HepG2 (cell line): ENCODE data around the gene LGALS7B. TPM values are rescaled to one million over a fixed set of nuclear protein-coding genes. Genes with fewer than 3 reads are reported as not detected.

Source experiments
- ATAC-seq: fragments of 200-7000 bp; cut with Tn5 transposase; 3 replicates; pipeline ENCODE4 v1.9.1; 2020; ENCODE audit warnings: mild to moderate bottlenecking, moderate library complexity
- BruUV-seq: library from RNA; stranded (reverse); fragments of 400-500 nt; replicated peaks from 2 replicates; lab custom pipeline; 2021; lab: Mats Ljungman, UMichigan
- CTCF ChIA-PET: fragments of 300-600 bp; formaldehyde crosslinking; extraction: SDS; loops from one replicate; lab custom pipeline; 2021; ENCODE audit warnings: low total read pairs, inconsistent platforms, low intra/inter-chr PET ratio; lab: Yijun Ruan, JAX
- POLR2A ChIA-PET: fragments of 350-600 bp; sonication (Branson Sonifier 250); formaldehyde crosslinking; loops from one replicate; lab custom pipeline; 2020; ENCODE audit warnings: antibody characterized with exemption, inconsistent platforms; lab: Yijun Ruan, JAX
- DNase-seq: peaks from one replicate; pipeline ENCODE4 v3.0.0-alpha.2; 2015; ENCODE audit warnings: low spot score
- FAIRE-seq: peaks from 3 replicates; lab custom pipeline; 2011; peaks lifted over from hg19 to GRCh38; lab: Jason Lieb, UNC
- H2AFZ ChIP-seq: one replicate; pipeline ENCODE4 v1.6.1; 2011; ENCODE audit warnings: low read length, inconsistent platforms
- H3K27ac ChIP-seq: fragments of 300-600 bp; 3 replicates; pipeline ENCODE4 v1.8.0; 2011; ENCODE audit warnings: mixed run types, mild to moderate bottlenecking, mixed read lengths, low read length, inconsistent platforms; ENCODE audit not compliant: insufficient read depth; ENCODE audit errors: extremely low read length
- H3K27me3 ChIP-seq, 2 experiments: fragments of 200-600 bp in 1 of 2; 2 replicates in 1 of 2; 3 replicates in 1 of 2; pipeline versions ENCODE4 v1.6.0 to v1.8.0; 2011; ENCODE audit warnings: low read length in 2 of 2, mild to moderate bottlenecking in 2 of 2, moderate library complexity in 2 of 2, inconsistent platforms in 1 of 2; ENCODE audit not compliant: insufficient read depth in 2 of 2, control insufficient read depth in 1 of 2
- H3K36me3 ChIP-seq, 2 experiments: fragments of 200-600 bp in 1 of 2; replicated peaks in 1 of 2; 2 replicates in 1 of 2; 3 replicates in 1 of 2; pipeline versions ENCODE4 v1.5.1 to v1.8.0; 2011; ENCODE audit warnings: low read length in 2 of 2, inconsistent platforms in 1 of 2; ENCODE audit not compliant: insufficient read depth in 2 of 2, control insufficient read depth in 1 of 2
- H3K4me1 ChIP-seq: 2 replicates; pipeline ENCODE4 v1.5.1; 2012; ENCODE audit warnings: low read length, inconsistent platforms; ENCODE audit not compliant: insufficient read depth
- H3K4me2 ChIP-seq: 2 replicates; pipeline ENCODE4 v1.6.0; 2011; ENCODE audit warnings: low read depth, low read length, inconsistent platforms
- H3K4me3 ChIP-seq, 3 experiments: fragments of 200-600 bp in 1 of 3; sonication (generic), shearing (Covaris generic) in 1 of 3; replicated peaks in 1 of 3; 2 replicates each; pipeline ENCODE4 v1.5.1; 2011 to 2016; ENCODE audit warnings: low read length in 3 of 3, inconsistent platforms in 2 of 3, low read depth in 2 of 3, mild to moderate bottlenecking in 2 of 3, control low read depth in 1 of 3, mixed read lengths in 1 of 3; ENCODE audit not compliant: insufficient read depth in 1 of 3
- H3K79me2 ChIP-seq: one replicate; pipeline ENCODE4 v1.6.1; 2011; ENCODE audit warnings: low read length, inconsistent platforms; ENCODE audit not compliant: insufficient read depth
- H3K9ac ChIP-seq: 2 replicates; pipeline ENCODE4 v1.6.0; 2011; ENCODE audit warnings: mild to moderate bottlenecking, low read depth, low read length, inconsistent platforms; ENCODE audit not compliant: insufficient read depth
- H3K9me3 ChIP-seq: 2 replicates; pipeline ENCODE4 v1.5.1; 2012; ENCODE audit warnings: mild to moderate bottlenecking, low read length
- H4K20me1 ChIP-seq: 2 replicates; pipeline ENCODE4 v1.6.0; 2011; ENCODE audit warnings: inconsistent platforms, mild to moderate bottlenecking, low read length, moderate library complexity; ENCODE audit not compliant: insufficient read depth
- BCL6 ChIP-seq: IDR thresholded peaks from 2 replicates; pipeline ENCODE4 v1.6.1; 2016; ENCODE audit warnings: missing genetic modification reagents, missing compliant biosample characterization
- ERF ChIP-seq: IDR thresholded peaks from 2 replicates; pipeline ENCODE4 v1.6.1; 2018; ENCODE audit warnings: missing biosample characterization, missing genetic modification reagents
- FOXK1 ChIP-seq: sonication (generic); formaldehyde crosslinking; IDR thresholded peaks from 2 replicates; pipeline ENCODE4 v1.4.0; 2020; ENCODE audit warnings: low read depth, missing genetic modification reagents, borderline replicate concordance
- HNF4G ChIP-seq, 2 experiments: sonication (generic) in 1 of 2; formaldehyde crosslinking in 1 of 2; IDR thresholded peaks; 2 replicates each; pipeline versions ENCODE4 v1.4.0 to v1.6.1; 2011 to 2020; ENCODE audit warnings: borderline replicate concordance in 2 of 2, low read depth in 2 of 2, mild to moderate bottlenecking in 2 of 2, low read length in 1 of 2, missing genetic modification reagents in 1 of 2, moderate library complexity in 1 of 2
- IRX3 ChIP-seq: sonication (generic); formaldehyde crosslinking; IDR thresholded peaks from 2 replicates; pipeline ENCODE4 v1.8.1; 2023; ENCODE audit warnings: mild to moderate bottlenecking, low read depth, missing genetic modification reagents, borderline replicate concordance
- MAZ ChIP-seq, 2 experiments: sonication (generic) in 1 of 2; formaldehyde crosslinking in 1 of 2; IDR thresholded peaks; 2 replicates each; pipeline versions ENCODE4 v1.5.0 to v1.6.1; 2012 to 2020; ENCODE audit warnings: low read depth in 2 of 2, mild to moderate bottlenecking in 2 of 2, borderline replicate concordance in 1 of 2, improper control_type of control experiment in 1 of 2, low read length in 1 of 2, missing genetic modification reagents in 1 of 2, moderate library complexity in 1 of 2
- MYC ChIP-seq: sonication (generic); formaldehyde crosslinking; IDR thresholded peaks from 2 replicates; pipeline ENCODE4 v1.9.0; 2021; ENCODE audit warnings: missing genetic modification reagents, borderline replicate concordance
- NFE2 ChIP-seq: sonication (generic); formaldehyde crosslinking; IDR thresholded peaks from 2 replicates; pipeline ENCODE4 v1.4.0; 2020; ENCODE audit warnings: missing genetic modification reagents
- NFYC ChIP-seq: IDR thresholded peaks from 2 replicates; pipeline ENCODE4 v1.6.1; 2016; ENCODE audit warnings: missing genetic modification reagents, missing compliant biosample characterization
- ZNF20 ChIP-seq: sonication (generic); formaldehyde crosslinking; IDR thresholded peaks from 2 replicates; pipeline ENCODE4 v1.4.0; 2020; ENCODE audit warnings: mild to moderate bottlenecking, moderate library complexity, missing genetic modification reagents
- ZNF24 ChIP-seq: fragments of 450-650 bp; IDR thresholded peaks from 2 replicates; pipeline ENCODE4 v1.6.1; 2017; ENCODE audit warnings: antibody characterized with exemption, mild to moderate bottlenecking
- ZNF260 ChIP-seq: sonication (generic); formaldehyde crosslinking; IDR thresholded peaks from 2 replicates; pipeline ENCODE4 v1.4.0; 2020; ENCODE audit warnings: missing genetic modification reagents, low read depth, mild to moderate bottlenecking, borderline replicate concordance
- ZNF329 ChIP-seq: sonication (generic); formaldehyde crosslinking; IDR thresholded peaks from 2 replicates; pipeline ENCODE4 v1.9.0; 2021; ENCODE audit warnings: low read depth, mild to moderate bottlenecking, missing genetic modification reagents
- ZNF530 ChIP-seq: sonication (generic); formaldehyde crosslinking; IDR thresholded peaks from 2 replicates; pipeline ENCODE4 v1.5.0; 2020; ENCODE audit warnings: low read depth, mild to moderate bottlenecking, missing genetic modification reagents
- ZNF75D ChIP-seq: sonication (generic); formaldehyde crosslinking; IDR thresholded peaks from 2 replicates; pipeline ENCODE4 v1.8.1; 2023; ENCODE audit warnings: missing genetic modification reagents, mild to moderate bottlenecking, borderline replicate concordance
- ZNF766 ChIP-seq: sonication (generic); formaldehyde crosslinking; IDR thresholded peaks from 2 replicates; pipeline ENCODE4 v1.5.0; 2020; ENCODE audit warnings: missing genetic modification reagents, borderline replicate concordance
- WGBS: methylation state at CpG from one replicate; pipeline ENCODE4 v1.1.6; 2017; ENCODE audit warnings: low lambda C conversion rate; 5-methylcytosine and 5-hydroxymethylcytosine counted together
- in situ Hi-C: cut with HindIII; loops from 2 replicates; pipeline ENCODE4 v1.10.0; 2017; ENCODE audit warnings: low pct_unique_long_range_greater_than_20kb; ENCODE audit not compliant: extremely low pct_ligation_motif_present
- intact Hi-C: fragments of 100-400 bp; cut with micrococcal nuclease; formaldehyde crosslinking; loops from one replicate; pipeline ENCODE4 v1.10.0; 2022; ENCODE audit not compliant: unreplicated experiment
- polyA plus RNA-seq, 8 experiments: library from polyadenylated mRNA; depleted of rRNA in 3 of 8; stranded (reverse) in 7 of 8; unstranded in 1 of 8; fragments of >200 nt; fragmentation: Illumina TruSeq in 4 of 8; extraction: Trizol in 4 of 8; gene quantifications; 2 replicates each; pipeline versions ENCODE4 v1.2.1 to v1.2.3, GENCODE V29; 2011 to 2016; ENCODE audit warnings: low read depth in 4 of 8, missing spikeins in 1 of 8, mixed read lengths in 1 of 8; ENCODE audit not compliant: insufficient read depth in 1 of 8
- total RNA-seq, 5 experiments: library from RNA; depleted of rRNA; stranded (reverse); fragments of >200 nt; fragmentation: Illumina TruSeq; extraction: Trizol; gene quantifications; 2 replicates each; pipeline ENCODE4 v1.2.3, GENCODE V29; 2016; ENCODE audit warnings: low read depth in 1 of 5
- TF ChIP-seq, protein P1 (sequence below): sonication (generic); formaldehyde crosslinking; IDR thresholded peaks from 2 replicates; pipeline ENCODE4 v1.4.0; 2020; ENCODE audit warnings: mild to moderate bottlenecking, missing genetic modification reagents

The LGALS7B gene
- total and polyA plus RNA-seq, 2 of the 13 experiments (the other 11 are each of a cell fraction or from before 2014, with no cell fraction given): 1.7 to 2.1 TPM

DNA sequence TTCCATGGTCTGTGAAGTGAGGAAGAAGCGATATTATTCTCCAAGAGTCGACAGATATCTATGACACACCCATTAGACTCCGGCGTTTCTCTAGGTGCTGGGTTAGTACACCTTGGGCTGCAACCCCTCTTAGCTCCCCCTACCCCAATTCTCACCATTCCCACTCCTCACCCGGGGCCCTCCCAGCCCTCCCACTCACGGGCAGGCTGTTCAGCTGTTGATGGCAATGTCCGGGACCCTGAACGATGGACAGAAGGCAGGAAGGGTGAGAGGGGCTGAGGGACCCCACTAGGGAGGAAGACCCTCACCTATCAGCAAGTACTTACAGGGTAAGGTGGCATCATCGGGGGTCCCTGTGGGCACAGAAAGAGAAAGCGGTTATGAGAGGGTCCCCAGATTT, 14.5 kb downstream of the LGALS7B start:
- no peak for ATAC-seq
- Histone ChIP-seq H4K20me1 (no peaks in the 10 kb centered on the region), H3K4me1 (peaks cover 31% of the 10 kb centered on the region), H3K4me3 (no peak overlapping the region), H2AFZ (no peak overlapping the region), H3K36me3 (no peaks in the 10 kb centered on the region), H3K79me2 (no peaks in the 10 kb centered on the region), H3K27ac (no peak overlapping the region), H3K4me2 (no peak overlapping the region), H3K9ac (no peak overlapping the region), H3K9me3 (no peaks in the 10 kb centered on the region), H3K27me3 (no peaks in the 10 kb centered on the region)
- in situ Hi-C loops (no loop called here), intact Hi-C loops (no loop called here)
- FAIRE-seq: no peak
- DNase-seq: no peak
- ChIA-PET POLR2A (interaction anchor here (0.8 kb wide), 1 partner anchor 35 kb away, joined by 3 read pairs; no protein-coding TSS in a partner anchor), CTCF (no interaction called here)
- TF ChIP-seq FOXK1 (CRISPR knock-in tag) (no peak), ZNF75D (CRISPR knock-in tag) (no peak), ZNF329 (CRISPR knock-in tag) (no peak), HNF4G (IDR thresholded peaks at IDR 0.05; ENCODE audit: borderline replicate concordance, low read depth, low read length) (no peak), HNF4G (CRISPR knock-in tag; IDR thresholded peaks at IDR 0.05; ENCODE audit: borderline replicate concordance, low read depth) (no peak), MAZ (IDR thresholded peaks at IDR 0.05; ENCODE audit: borderline replicate concordance, low read depth, low read length) (no peak), MAZ (CRISPR knock-in tag; IDR thresholded peaks at IDR 0.05; ENCODE audit: low read depth) (no peak), ZNF530 (CRISPR knock-in tag) (no peak), MYC (no peak), ZNF260 (CRISPR knock-in tag) (no peak), ZNF24 (no peak), NFE2 (CRISPR knock-in tag) (no peak), ZNF20 (CRISPR knock-in tag) (no peak), NFYC (CRISPR knock-in tag) (no peak), IRX3 (no peak), ZNF766 (no peak), ERF (CRISPR knock-in tag) (no peak), BCL6 (CRISPR knock-in tag) (no peak)
- TF ChIP-seq, protein P1, sequence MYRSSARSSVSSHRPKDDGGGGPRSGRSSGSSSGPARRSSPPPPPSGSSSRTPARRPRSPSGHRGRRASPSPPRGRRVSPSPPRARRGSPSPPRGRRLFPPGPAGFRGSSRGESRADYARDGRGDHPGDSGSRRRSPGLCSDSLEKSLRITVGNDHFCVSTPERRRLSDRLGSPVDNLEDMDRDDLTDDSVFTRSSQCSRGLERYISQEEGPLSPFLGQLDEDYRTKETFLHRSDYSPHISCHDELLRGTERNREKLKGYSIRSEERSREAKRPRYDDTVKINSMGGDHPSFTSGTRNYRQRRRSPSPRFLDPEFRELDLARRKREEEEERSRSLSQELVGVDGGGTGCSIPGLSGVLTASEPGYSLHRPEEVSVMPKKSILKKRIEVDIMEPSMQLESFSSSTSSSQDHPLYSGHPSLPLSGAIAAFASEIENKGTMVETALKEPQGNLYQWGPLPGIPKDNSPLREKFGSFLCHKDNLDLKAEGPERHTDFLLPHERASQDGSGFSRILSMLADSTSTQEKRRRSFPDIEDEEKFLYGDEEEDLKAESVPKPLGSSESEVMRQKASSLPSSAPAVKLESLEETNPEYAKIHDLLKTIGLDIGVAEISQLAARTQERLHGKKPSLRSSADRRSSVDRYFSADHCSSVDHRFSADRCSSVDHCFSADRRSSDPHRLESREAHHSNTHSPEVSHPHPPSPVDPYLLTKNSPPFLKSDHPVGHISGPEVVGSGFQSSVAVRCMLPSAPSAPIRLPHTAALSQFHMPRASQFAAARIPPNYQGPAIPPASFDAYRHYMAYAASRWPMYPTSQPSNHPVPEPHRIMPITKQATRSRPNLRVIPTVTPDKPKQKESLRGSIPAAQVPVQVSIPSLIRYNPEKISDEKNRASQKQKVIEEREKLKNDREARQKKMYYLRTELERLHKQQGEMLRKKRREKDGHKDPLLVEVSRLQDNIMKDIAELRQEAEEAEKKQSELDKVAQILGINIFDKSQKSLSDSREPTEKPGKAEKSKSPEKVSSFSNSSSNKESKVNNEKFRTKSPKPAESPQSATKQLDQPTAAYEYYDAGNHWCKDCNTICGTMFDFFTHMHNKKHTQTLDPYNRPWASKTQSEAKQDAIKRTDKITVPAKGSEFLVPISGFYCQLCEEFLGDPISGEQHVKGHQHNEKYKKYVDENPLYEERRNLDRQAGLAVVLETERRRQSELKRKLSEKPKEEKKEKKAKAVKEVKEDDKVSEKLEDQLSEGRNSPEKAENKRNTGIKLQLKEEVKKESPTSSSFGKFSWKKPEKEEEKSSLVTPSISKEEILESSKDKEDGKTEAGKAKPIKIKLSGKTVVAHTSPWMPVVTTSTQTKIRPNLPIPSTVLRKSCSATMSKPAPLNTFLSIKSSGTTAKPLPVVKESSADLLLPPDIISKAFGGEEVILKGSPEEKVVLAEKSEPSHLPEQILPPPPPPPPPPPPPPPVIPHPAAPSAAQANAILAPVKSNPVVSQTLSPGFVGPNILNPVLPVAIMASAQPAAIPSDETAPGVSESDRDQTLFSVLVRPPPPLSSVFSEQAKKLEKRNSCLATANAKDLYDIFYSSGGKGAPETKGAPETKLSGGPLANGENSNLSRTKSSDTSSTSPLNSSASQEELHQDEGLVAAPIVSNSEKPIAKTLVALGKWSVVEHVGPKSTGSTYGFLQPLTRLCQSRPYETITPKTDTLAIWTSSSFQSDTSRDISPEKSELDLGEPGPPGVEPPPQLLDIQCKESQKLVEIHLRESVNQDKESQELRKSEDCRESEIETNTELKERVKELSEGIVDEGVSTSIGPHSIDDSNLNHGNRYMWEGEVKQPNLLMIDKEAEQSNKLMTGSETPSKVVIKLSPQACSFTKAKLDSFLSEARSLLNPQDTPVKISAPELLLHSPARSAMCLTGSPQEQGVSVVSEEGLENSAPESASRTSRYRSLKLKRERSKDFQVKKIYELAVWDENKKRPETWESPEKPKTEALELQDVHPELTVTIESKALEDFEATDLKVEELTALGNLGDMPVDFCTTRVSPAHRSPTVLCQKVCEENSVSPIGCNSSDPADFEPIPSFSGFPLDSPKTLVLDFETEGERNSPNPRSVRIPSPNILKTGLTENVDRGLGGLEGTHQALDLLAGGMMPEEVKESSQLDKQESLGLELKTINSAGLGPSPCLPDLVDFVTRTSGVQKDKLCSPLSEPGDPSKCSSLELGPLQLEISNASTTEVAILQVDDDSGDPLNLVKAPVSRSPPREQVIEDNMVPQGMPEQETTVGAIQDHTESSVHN (CRISPR knock-in tag): no peak
- WGBS: 72% methylated on average over 10 of the region's 10 CpGs
- BruUV-seq: no TSS peak
